Thoracic aorta (tissue), 2 donors: ENCODE measurements around the gene MRPS9. TPM values are rescaled to one million over a fixed set of nuclear protein-coding genes. Genes with fewer than 3 reads are reported as not detected.

Experiments
- ATAC-seq: fragments of 150-250 bp; one replicate; pipeline ENCODE4 v1.8.0; 2017; ENCODE audit warnings: low read depth; ENCODE audit not compliant: insufficient number of reproducible peaks, low FRiP score
- DNase-seq: peaks from one replicate; pipeline ENCODE4 v3.0.0-alpha.2; 2020; ENCODE audit warnings: low spot score
- H3K27ac ChIP-seq, 2 donors: fragments of 200-600 bp; sonication (generic); 1 replicate in 1 of 2; 2 replicates in 1 of 2; pipeline ENCODE4 v1.5.1; 2016; ENCODE audit warnings: mild to moderate bottlenecking in 2 of 2, moderate library complexity in 2 of 2
- H3K27me3 ChIP-seq: fragments of 200-600 bp; sonication (generic); replicated peaks from 2 replicates; pipeline ENCODE4 v1.6.0; 2016; ENCODE audit warnings: mild to moderate bottlenecking; ENCODE audit not compliant: insufficient read depth
- H3K36me3 ChIP-seq: fragments of 200-600 bp; sonication (generic); one replicate; pipeline ENCODE4 v1.5.1; 2016
- H3K4me1 ChIP-seq, 2 donors: fragments of 200-600 bp; sonication (generic); 1 replicate in 1 of 2; 2 replicates in 1 of 2; pipeline versions ENCODE4 v1.5.1 to v1.6.0; 2016; ENCODE audit warnings: low read depth in 2 of 2, mild to moderate bottlenecking in 1 of 2; ENCODE audit not compliant: control insufficient read depth in 1 of 2
- H3K4me3 ChIP-seq: fragments of 200-600 bp; sonication (generic); 2 replicates; pipeline ENCODE4 v1.5.1; 2016; ENCODE audit warnings: mild to moderate bottlenecking
- H3K9me3 ChIP-seq: fragments of 200-600 bp; sonication (generic); 2 replicates; pipeline ENCODE4 v1.5.1; 2016
- total RNA-seq, 2 donors: library from RNA; depleted of rRNA; stranded (reverse); fragments of >200 nt; gene quantifications; one replicate each; pipeline versions ENCODE4 v1.1.0 to v1.2.3, GENCODE V29; 2016
- TF ChIP-seq, protein P1 (sequence below): fragments of 200-600 bp; sonication (generic); IDR thresholded peaks from one replicate; pipeline ENCODE4 v1.5.1; 2019; ENCODE audit warnings: antibody characterized with exemption

The MRPS9 gene
- total RNA-seq, 2 donors from 2014 or later = 6.5 to 18.0 TPM

DNA sequence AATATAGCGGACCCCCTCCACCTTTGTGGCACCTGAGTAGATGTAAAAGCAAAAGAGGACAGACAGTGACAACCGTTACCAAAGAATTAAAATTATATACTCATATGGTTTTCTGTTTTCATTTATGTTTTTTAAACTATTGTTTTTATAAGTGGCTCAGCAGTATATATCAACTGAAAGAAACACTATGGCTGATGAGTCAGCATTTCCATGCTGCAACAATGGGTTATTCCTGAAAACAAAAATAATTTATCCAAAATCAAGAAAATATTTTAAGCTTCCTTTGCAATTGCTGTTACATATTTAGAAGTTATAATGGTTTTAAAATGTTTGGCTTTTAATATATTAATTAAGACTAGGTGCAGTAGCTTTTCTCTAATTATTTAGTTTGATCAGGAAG lies 17.7 kb downstream of the MRPS9 start:
- H3K36me3 ChIP-seq = peaks cover 5% of the 10 kb centered on the region
- H3K27me3 ChIP-seq = no peaks in the 10 kb centered on the region
- no peak overlapping the region for H3K4me3 ChIP-seq
- DNase-seq = no peak
- no peak overlapping the region for H3K27ac ChIP-seq
- ATAC-seq = no peak
- TF ChIP-seq, protein P1, sequence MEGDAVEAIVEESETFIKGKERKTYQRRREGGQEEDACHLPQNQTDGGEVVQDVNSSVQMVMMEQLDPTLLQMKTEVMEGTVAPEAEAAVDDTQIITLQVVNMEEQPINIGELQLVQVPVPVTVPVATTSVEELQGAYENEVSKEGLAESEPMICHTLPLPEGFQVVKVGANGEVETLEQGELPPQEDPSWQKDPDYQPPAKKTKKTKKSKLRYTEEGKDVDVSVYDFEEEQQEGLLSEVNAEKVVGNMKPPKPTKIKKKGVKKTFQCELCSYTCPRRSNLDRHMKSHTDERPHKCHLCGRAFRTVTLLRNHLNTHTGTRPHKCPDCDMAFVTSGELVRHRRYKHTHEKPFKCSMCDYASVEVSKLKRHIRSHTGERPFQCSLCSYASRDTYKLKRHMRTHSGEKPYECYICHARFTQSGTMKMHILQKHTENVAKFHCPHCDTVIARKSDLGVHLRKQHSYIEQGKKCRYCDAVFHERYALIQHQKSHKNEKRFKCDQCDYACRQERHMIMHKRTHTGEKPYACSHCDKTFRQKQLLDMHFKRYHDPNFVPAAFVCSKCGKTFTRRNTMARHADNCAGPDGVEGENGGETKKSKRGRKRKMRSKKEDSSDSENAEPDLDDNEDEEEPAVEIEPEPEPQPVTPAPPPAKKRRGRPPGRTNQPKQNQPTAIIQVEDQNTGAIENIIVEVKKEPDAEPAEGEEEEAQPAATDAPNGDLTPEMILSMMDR = no peak
- H3K9me3 ChIP-seq = no peaks in the 10 kb centered on the region
- no peaks in the 10 kb centered on the region for H3K4me1 ChIP-seq

DNA sequence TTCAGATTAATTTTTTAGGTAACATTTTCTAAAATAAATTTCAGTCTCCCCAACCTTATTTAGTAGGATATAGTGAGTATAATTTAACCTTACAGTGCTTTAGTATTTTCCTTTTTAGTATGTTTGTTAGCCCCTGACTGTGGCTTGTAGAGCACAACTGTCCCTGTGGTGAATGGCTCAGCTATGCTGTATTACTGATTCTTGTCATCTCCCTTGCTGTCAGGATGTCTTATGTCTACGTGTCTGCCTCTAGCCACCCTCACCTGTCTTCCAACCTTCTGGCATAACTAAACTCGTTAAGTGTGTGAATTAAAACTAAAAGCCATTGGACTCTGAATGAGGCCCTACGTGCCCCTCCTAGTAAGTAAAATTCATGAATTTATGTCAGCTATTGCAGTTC lies 18.4 kb downstream of the MRPS9 start:
- Histone ChIP-seq H3K27ac (no peak overlapping the region), H3K4me1 (no peaks in the 10 kb centered on the region), H3K36me3 (no peaks in the 10 kb centered on the region), H3K9me3 (no peaks in the 10 kb centered on the region), H3K27me3 (no peaks in the 10 kb centered on the region), H3K4me3 (no peak overlapping the region)
- no peak for ATAC-seq
- no peak for DNase-seq
- TF ChIP-seq, protein P1 = no peak

DNA sequence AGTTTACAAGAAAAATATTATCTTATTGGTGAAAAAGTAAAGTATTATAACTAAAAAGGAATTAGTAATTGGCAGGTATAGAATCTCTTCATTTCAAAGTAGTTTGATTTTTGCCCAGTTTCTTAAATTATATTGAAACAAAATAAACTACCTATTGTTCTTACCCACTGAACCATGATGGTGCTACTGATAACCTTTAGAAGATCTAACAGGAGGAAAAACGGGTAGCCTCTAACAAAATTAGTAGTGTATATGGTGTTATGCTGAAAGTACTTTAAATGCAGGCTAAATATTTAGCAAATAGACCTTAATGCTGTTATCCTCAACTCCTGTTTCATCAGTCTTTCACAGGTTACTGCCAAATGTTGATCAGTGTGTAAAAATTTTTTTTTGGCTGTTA lies 19.1 kb downstream of the MRPS9 start:
- no peaks in the 10 kb centered on the region for H3K27me3 ChIP-seq
- no peak overlapping the region for H3K27ac ChIP-seq
- no peak overlapping the region for H3K4me3 ChIP-seq
- ATAC-seq = no peak
- no peak for DNase-seq
- TF ChIP-seq, protein P1 = no peak
- H3K4me1 ChIP-seq = no peaks in the 10 kb centered on the region
- no peaks in the 10 kb centered on the region for H3K36me3 ChIP-seq
- no peaks in the 10 kb centered on the region for H3K9me3 ChIP-seq

DNA sequence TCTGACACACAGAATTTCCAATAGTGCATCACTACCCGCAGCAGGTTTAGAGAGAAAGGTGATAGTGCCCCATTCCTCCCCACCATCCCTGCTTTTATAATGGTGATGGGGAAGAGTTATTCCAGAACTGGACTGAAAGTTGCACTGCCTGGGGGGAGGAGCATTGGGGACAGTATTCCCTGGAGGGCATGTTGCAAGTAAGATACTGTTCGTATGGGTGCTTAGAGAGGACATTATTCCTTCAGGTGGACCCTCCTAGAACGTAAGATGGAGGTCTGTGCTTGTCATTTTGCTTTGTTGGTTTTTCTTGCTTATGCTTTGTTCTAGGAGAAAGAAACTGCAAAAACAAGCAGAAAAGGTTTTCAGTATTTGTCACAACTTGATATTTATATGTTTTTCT lies 23.7 kb downstream of the MRPS9 start:
- Histone ChIP-seq H3K27ac (no peak overlapping the region), H3K4me3 (no peak overlapping the region), H3K4me1 (no peaks in the 10 kb centered on the region), H3K27me3 (no peaks in the 10 kb centered on the region), H3K9me3 (no peaks in the 10 kb centered on the region), H3K36me3 (no peaks in the 10 kb centered on the region)
- DNase-seq = no peak
- ATAC-seq = no peak
- TF ChIP-seq, protein P1 = no peak

DNA sequence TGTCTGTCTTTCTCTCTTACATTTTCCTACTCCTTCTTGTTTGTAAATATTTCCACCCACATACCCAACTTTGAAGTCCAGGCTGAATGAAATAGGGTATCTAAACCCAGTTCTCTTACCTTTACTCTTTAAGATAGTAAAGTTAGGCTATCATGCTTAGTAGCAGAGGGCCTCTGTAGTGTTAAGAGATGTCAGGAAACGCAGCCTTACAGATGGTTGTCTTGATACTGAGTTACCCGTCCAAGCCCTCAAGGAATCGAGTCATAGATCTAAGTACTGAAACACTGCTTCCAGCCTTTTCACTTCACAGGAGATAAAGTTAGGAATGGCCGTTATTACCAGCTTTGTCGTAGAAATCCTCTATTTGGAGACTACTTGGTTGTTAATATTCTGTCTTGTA lies 24.3 kb downstream of the MRPS9 start:
- H3K36me3 ChIP-seq = no peaks in the 10 kb centered on the region
- ATAC-seq = no peak
- H3K27me3 ChIP-seq = no peaks in the 10 kb centered on the region
- no peak overlapping the region for H3K4me3 ChIP-seq
- H3K27ac ChIP-seq = no peak overlapping the region
- H3K4me1 ChIP-seq = no peaks in the 10 kb centered on the region
- no peaks in the 10 kb centered on the region for H3K9me3 ChIP-seq
- no peak for DNase-seq
- TF ChIP-seq, protein P1 = no peak
